HepG2 (cell line): ENCODE results near the gene LIMS2. TPM values are rescaled to one million over a fixed set of nuclear protein-coding genes. Genes with fewer than 3 reads are reported as not detected.

Experiments used
- ATAD3A ChIP-seq: sonication (generic); formaldehyde crosslinking; IDR thresholded peaks from 2 replicates; pipeline ENCODE4 v1.4.0; 2020; ENCODE audit warnings: missing genetic modification reagents
- CREM ChIP-seq, 2 experiments: sonication (generic) in 1 of 2; formaldehyde crosslinking in 1 of 2; IDR thresholded peaks; 2 replicates each; pipeline versions ENCODE4 v1.4.0 to v1.6.1; 2016 to 2020; ENCODE audit warnings: antibody characterized with exemption in 1 of 2, mild to moderate bottlenecking in 1 of 2, missing genetic modification reagents in 1 of 2
- DMAP1 ChIP-seq: IDR thresholded peaks from 2 replicates; pipeline ENCODE4 v1.6.1; 2016
- FOXA3 ChIP-seq: IDR thresholded peaks from 2 replicates; pipeline ENCODE4 v1.6.1; 2016; ENCODE audit warnings: missing genetic modification reagents, missing compliant biosample characterization
- FOXC1 ChIP-seq: sonication (generic); formaldehyde crosslinking; IDR thresholded peaks from 2 replicates; pipeline ENCODE4 v1.8.0; 2022; ENCODE audit warnings: mild to moderate bottlenecking, missing genetic modification reagents, borderline replicate concordance
- GFI1 ChIP-seq: sonication (generic); formaldehyde crosslinking; IDR thresholded peaks from 2 replicates; pipeline ENCODE4 v1.5.0; 2020; ENCODE audit warnings: missing genetic modification reagents, mild to moderate bottlenecking, borderline replicate concordance
- HNRNPK ChIP-seq: fragments of 200-400 bp; formaldehyde crosslinking; IDR thresholded peaks from 2 replicates; pipeline ENCODE4 v1.6.1; 2018; ENCODE audit warnings: low read length, low read depth, moderate library complexity, mild to moderate bottlenecking; ENCODE audit not compliant: poor library complexity, severe bottlenecking
- HNRNPL ChIP-seq: fragments of 200-400 bp; formaldehyde crosslinking; IDR thresholded peaks from 2 replicates; pipeline ENCODE4 v1.6.1; 2017; ENCODE audit warnings: mild to moderate bottlenecking, low read depth, low read length
- NFATC3 ChIP-seq: sonication (generic); formaldehyde crosslinking; IDR thresholded peaks from 2 replicates; pipeline ENCODE4 v1.5.1; 2020; ENCODE audit warnings: mild to moderate bottlenecking, missing genetic modification reagents
- PHF5A ChIP-seq: IDR thresholded peaks from one replicate; pipeline ENCODE4 v1.6.1; 2018; ENCODE audit warnings: low read depth, missing genetic modification reagents; ENCODE audit not compliant: unreplicated experiment
- RBM22 ChIP-seq: fragments of 200-400 bp; formaldehyde crosslinking; optimal IDR thresholded peaks from 2 replicates; pipeline ENCODE3; 2017; ENCODE audit warnings: mild to moderate bottlenecking, low read length, moderate library complexity
- SPEN ChIP-seq: sonication (generic); formaldehyde crosslinking; IDR thresholded peaks from 2 replicates; pipeline ENCODE4 v1.5.1; 2020; ENCODE audit warnings: low read depth, mild to moderate bottlenecking, missing genetic modification reagents
- TMF1 ChIP-seq: sonication (generic); formaldehyde crosslinking; IDR thresholded peaks from 2 replicates; pipeline ENCODE4 v1.8.1; 2022; ENCODE audit warnings: low read depth, missing genetic modification reagents
- ZBTB7A ChIP-seq: sonication (generic); formaldehyde crosslinking; IDR thresholded peaks from 2 replicates; pipeline ENCODE4 v1.8.0; 2022; ENCODE audit warnings: mild to moderate bottlenecking, missing genetic modification reagents
- ZFP90 ChIP-seq: sonication (generic); formaldehyde crosslinking; IDR thresholded peaks from 2 replicates; pipeline ENCODE4 v1.8.0; 2022; ENCODE audit warnings: missing genetic modification reagents, mild to moderate bottlenecking, inconsistent platforms, borderline replicate concordance
- ZNF468 ChIP-seq: sonication (generic); formaldehyde crosslinking; IDR thresholded peaks from 2 replicates; pipeline ENCODE4 v1.8.0; 2022; ENCODE audit warnings: mild to moderate bottlenecking, moderate library complexity, missing genetic modification reagents
- ZNF572 ChIP-seq: sonication (generic); formaldehyde crosslinking; IDR thresholded peaks from 2 replicates; pipeline ENCODE4 v1.5.1; 2020; ENCODE audit warnings: mild to moderate bottlenecking, missing genetic modification reagents
- polyA plus RNA-seq, 8 experiments: library from polyadenylated mRNA; depleted of rRNA in 3 of 8; stranded (reverse) in 7 of 8; unstranded in 1 of 8; fragments of >200 nt; fragmentation: Illumina TruSeq in 4 of 8; extraction: Trizol in 4 of 8; gene quantifications; 2 replicates each; pipeline versions ENCODE4 v1.2.1 to v1.2.3, GENCODE V29; 2011 to 2016; ENCODE audit warnings: low read depth in 4 of 8, missing spikeins in 1 of 8, mixed read lengths in 1 of 8; ENCODE audit not compliant: insufficient read depth in 1 of 8
- total RNA-seq, 5 experiments: library from RNA; depleted of rRNA; stranded (reverse); fragments of >200 nt; fragmentation: Illumina TruSeq; extraction: Trizol; gene quantifications; 2 replicates each; pipeline ENCODE4 v1.2.3, GENCODE V29; 2016; ENCODE audit warnings: low read depth in 1 of 5
- TF ChIP-seq, protein P1 (sequence below): sonication (generic); formaldehyde crosslinking; IDR thresholded peaks from 2 replicates; pipeline ENCODE4 v1.5.0; 2020; ENCODE audit warnings: missing genetic modification reagents, mild to moderate bottlenecking, borderline replicate concordance
- TF ChIP-seq, protein P2 (sequence below): sonication (generic); formaldehyde crosslinking; IDR thresholded peaks from 2 replicates; pipeline ENCODE4 v1.5.0; 2020; ENCODE audit warnings: mild to moderate bottlenecking, missing genetic modification reagents
- TF ChIP-seq, protein P3 (sequence below): sonication (generic); formaldehyde crosslinking; IDR thresholded peaks from 2 replicates; pipeline ENCODE4 v1.8.1; 2022; ENCODE audit warnings: low read depth, mild to moderate bottlenecking, missing genetic modification reagents
- TF ChIP-seq, protein P4 (sequence below): sonication (generic); formaldehyde crosslinking; IDR thresholded peaks from 2 replicates; pipeline ENCODE4 v1.5.0; 2020; ENCODE audit warnings: mild to moderate bottlenecking, missing genetic modification reagents, borderline replicate concordance

The LIMS2 gene
- total and polyA plus RNA-seq, 2 of the 13 experiments (the other 11 are each of a cell fraction or from before 2014, with no cell fraction given), result 1.0 to 1.9 TPM

DNA sequence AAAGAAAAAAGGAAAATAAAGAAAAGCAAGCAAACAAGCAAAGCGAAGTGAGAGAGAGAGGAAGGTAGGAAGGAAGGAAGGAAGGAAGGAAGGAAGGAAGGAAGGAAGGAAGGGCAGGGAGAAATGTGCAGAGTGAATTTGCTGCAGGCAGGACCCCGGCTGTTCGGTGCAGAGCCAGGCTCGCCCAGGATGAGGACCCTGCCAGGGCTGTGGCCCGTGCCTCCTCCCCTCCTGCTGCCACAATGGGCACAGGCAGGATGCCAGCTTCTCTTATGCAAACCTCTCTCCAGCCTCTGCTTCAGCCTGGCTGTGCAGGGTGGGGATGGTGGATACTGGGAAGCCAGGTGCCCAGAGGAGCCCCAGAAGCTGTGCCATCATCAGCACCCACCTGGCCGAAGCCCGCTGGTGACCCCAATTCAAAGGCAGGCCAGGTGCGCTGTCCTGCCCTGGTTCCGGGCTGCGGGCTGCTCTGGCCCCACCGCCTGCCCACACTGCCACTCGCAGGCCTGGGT, 26.2 kb downstream of the LIMS2 start (continued):
- TF ChIP-seq, protein P1, sequence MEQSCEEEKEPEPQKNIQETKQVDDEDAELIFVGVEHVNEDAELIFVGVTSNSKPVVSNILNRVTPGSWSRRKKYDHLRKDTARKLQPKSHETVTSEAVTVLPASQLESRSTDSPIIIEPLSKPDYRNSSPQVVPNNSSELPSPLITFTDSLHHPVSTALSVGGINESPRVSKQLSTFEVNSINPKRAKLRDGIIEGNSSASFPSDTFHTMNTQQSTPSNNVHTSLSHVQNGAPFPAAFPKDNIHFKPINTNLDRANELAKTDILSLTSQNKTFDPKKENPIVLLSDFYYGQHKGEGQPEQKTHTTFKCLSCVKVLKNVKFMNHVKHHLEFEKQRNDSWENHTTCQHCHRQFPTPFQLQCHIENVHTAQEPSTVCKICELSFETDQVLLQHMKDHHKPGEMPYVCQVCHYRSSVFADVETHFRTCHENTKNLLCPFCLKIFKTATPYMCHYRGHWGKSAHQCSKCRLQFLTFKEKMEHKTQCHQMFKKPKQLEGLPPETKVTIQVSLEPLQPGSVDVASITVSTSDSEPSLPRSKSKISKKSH (CRISPR knock-in tag), result 0 out of 2 replicates have a peak, but pooled peaks have one; percentile 36
- TF ChIP-seq ZFP90 (no peak), RBM22 (no peak), NFATC3 (CRISPR knock-in tag) (no peak), FOXC1 (CRISPR knock-in tag) (no peak), SPEN (CRISPR knock-in tag) (0 out of 2 replicates have a peak, but pooled peaks have one; percentile 4), HNRNPL (0 out of 2 replicates have a peak, but pooled peaks have one; percentile 50), FOXA3 (no peak), PHF5A (CRISPR knock-in tag) (no peak), GFI1 (no peak), DMAP1 (CRISPR knock-in tag) (no peak), HNRNPK (peak; percentile 79), ZNF572 (CRISPR knock-in tag) (no peak), ATAD3A (no peak), ZBTB7A (CRISPR knock-in tag) (no peak), ZNF468 (no peak), TMF1 (CRISPR knock-in tag) (no peak), CREM (IDR thresholded peaks at IDR 0.05) (no peak), CREM (CRISPR knock-in tag; IDR thresholded peaks at IDR 0.05) (no peak)
- TF ChIP-seq, protein P2, sequence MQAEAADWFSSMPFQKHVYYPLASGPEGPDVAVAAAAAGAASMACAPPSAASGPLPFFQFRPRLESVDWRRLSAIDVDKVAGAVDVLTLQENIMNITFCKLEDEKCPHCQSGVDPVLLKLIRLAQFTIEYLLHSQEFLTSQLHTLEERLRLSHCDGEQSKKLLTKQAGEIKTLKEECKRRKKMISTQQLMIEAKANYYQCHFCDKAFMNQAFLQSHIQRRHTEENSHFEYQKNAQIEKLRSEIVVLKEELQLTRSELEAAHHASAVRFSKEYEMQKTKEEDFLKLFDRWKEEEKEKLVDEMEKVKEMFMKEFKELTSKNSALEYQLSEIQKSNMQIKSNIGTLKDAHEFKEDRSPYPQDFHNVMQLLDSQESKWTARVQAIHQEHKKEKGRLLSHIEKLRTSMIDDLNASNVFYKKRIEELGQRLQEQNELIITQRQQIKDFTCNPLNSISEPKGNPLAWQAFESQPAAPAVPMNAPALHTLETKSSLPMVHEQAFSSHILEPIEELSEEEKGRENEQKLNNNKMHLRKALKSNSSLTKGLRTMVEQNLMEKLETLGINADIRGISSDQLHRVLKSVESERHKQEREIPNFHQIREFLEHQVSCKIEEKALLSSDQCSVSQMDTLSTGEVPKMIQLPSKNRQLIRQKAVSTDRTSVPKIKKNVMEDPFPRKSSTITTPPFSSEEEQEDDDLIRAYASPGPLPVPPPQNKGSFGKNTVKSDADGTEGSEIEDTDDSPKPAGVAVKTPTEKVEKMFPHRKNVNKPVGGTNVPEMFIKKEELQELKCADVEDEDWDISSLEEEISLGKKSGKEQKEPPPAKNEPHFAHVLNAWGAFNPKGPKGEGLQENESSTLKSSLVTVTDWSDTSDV (CRISPR knock-in tag), result no peak
- TF ChIP-seq, protein P3, sequence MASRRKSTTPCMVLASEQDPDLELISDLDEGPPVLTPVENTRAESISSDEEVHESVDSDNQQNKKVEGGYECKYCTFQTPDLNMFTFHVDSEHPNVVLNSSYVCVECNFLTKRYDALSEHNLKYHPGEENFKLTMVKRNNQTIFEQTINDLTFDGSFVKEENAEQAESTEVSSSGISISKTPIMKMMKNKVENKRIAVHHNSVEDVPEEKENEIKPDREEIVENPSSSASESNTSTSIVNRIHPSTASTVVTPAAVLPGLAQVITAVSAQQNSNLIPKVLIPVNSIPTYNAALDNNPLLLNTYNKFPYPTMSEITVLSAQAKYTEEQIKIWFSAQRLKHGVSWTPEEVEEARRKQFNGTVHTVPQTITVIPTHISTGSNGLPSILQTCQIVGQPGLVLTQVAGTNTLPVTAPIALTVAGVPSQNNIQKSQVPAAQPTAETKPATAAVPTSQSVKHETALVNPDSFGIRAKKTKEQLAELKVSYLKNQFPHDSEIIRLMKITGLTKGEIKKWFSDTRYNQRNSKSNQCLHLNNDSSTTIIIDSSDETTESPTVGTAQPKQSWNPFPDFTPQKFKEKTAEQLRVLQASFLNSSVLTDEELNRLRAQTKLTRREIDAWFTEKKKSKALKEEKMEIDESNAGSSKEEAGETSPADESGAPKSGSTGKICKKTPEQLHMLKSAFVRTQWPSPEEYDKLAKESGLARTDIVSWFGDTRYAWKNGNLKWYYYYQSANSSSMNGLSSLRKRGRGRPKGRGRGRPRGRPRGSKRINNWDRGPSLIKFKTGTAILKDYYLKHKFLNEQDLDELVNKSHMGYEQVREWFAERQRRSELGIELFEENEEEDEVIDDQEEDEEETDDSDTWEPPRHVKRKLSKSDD, result no peak
- TF ChIP-seq, protein P4, sequence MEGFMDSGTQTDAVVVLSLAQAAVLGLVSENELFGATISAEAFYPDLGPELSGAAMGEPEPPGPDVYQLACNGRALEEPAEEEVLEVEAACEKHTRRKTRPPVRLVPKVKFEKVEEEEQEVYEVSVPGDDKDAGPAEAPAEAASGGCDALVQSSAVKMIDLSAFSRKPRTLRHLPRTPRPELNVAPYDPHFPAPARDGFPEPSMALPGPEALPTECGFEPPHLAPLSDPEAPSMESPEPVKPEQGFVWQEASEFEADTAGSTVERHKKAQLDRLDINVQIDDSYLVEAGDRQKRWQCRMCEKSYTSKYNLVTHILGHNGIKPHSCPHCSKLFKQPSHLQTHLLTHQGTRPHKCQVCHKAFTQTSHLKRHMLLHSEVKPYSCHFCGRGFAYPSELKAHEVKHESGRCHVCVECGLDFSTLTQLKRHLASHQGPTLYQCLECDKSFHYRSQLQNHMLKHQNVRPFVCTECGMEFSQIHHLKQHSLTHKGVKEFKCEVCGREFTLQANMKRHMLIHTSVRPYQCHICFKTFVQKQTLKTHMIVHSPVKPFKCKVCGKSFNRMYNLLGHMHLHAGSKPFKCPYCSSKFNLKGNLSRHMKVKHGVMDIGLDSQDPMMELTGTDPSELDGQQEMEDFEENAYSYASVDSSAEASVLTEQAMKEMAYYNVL, result 0 out of 2 replicates have a peak, but pooled peaks have one; percentile 56
